ENCODE measurements around the gene PHGDH.

Gene PHGDH

GRCh38 chr1:119767486-119767885, 55.8 kb downstream of the PHGDH start:
- no peak for DNase-seq

DNA sequence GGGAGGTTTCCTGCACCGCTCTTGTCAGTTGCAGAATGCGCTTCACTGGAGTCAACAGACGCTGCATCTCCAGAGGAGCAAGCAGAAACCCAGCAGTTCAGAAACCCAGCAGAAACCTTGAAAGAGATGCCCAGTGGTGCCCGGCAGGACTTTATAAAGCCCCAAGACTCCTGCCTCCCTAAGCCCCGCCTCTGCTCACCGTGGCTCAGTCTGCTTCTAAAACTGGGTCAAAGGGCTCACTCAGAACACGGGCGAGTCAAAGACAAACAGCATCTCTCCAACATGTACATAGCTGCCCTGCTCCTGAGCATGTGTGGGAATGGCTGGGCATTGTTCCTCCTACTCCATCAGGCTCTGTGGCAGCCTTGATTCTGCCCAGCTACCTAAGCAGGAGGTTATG, 57.0 kb downstream of the PHGDH start, which contains the start of gene HMGCS2:
Gene HMGCS2, minus strand, starts transcription at position 128 of the 400 bp plus-strand sequence. Its CDS starts 61 bp downstream, at position 67.
- DNase-seq: no peak

DNA sequence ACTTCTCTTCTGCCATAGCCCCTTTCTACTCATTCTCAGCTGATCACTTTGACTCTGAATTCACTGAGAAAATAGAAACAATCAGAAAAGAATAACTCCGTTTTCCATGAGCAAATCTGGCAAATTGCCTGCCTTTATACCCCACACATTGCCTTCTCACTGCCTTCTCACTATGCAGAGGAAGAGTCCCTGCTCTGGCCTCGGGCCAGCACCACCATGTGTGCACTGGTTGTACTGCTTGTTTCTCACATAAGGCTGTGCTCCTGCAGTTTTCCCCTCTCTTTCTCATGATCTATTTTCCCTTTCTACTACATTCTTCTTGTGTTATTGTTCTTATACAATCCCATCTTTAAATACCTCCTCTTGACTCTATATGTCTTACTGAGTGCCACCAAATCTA, 59.3 kb downstream of the PHGDH start:
- no peak for DNase-seq

- no peak for DNase-seq
Measured at GRCh38 chr1:119771770-119772169, 60.0 kb downstream of the PHGDH start.

- DNase-seq: no peak
Measured at GRCh38 chr1:119772298-119772697, 60.6 kb downstream of the PHGDH start.

GRCh38 chr1:119773711-119774241, 62.0 kb downstream of the PHGDH start:
- DNase-seq: no peak

- no peak for DNase-seq
Measured at GRCh38 chr1:119774746-119775490, 63.2 kb downstream of the PHGDH start.

- DNase-seq: no peak
Measured at GRCh38 chr1:119778359-119778758, 66.6 kb downstream of the PHGDH start.

- no peak for DNase-seq
Measured at GRCh38 chr1:119778886-119779560, 67.3 kb downstream of the PHGDH start.

- no peak for DNase-seq
Measured at GRCh38 chr1:119779869-119780356, 68.2 kb downstream of the PHGDH start.

GRCh38 chr1:119781434-119782210, 69.9 kb downstream of the PHGDH start:
- peak; percentile 5 for DNase-seq

DNA sequence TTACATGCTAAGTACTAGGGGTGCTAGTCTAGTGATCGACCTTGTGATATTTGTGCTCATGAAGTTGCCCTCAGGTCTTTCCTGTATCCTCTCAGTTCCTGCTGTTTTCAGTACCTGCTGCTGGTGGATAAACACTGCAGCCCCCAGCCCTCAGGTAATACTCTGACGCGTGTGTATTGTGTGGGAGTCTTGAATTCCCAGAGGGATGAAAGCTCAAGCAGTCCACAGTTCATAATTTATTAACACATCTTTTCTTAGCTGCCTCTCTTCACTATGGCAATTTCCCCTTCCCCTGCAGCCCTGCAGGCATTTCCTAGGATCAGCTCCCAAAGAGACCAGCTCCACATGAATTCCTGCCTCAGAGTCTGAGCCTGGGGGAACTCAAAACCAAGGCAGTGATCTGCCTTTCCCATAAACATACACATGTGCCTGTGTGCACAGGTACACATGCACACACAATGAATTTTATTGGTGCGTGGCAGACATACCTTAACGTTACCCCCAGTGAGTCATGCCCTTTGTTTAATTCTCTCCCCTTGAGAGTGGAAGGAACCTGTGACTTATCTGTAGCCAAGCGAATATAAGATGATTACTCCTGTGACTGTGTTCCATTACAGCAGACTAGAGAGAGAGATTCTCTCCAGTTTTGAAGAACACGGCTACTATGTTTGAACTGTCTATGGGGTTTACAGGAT, 71.0 kb downstream of the PHGDH start:
- no peak for DNase-seq

DNA sequence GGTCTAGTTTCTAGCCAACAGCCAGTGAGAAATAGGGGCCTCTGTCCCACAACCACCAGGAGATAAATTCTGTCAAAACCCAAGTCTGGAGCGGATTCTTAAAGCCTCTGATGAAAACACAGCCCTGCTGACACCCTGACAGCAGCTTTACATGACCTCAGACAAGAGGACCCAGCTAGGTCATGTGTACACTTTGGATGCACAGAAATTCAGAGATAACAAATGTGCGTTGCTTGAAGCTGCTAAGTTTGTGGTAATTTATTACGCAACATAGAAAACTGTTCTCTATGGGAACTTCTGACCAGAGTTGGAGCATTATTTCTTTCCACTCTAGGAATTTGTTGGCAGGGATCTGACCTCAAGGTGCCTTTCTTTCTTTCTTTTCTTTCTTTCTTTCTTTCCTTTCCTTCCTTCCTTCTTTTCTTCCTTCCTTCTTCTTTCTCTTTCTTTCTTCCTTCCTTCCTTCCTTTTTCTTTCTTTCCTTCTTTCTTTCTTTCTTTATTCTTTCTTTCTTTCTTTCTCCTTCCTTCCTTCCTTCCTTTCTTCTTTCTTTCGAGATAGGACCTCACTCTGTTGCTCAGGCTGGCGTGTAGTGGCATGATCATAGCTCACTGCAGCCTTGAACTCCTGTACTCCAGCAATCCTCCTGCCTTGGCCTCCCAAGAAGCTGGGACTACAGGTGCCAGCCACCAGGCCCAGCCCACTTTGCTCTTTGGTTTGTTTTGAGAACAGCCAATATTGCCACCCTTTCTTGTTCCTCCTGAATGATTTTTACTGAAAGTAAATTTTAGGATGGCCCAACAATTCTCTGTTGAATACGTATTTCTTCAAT, 71.8 kb downstream of the PHGDH start:
- peak; percentile 88 for DNase-seq

- DNase-seq: peak; percentile 78
Measured at GRCh38 chr1:119784191-119784781, 72.6 kb downstream of the PHGDH start.

DNA sequence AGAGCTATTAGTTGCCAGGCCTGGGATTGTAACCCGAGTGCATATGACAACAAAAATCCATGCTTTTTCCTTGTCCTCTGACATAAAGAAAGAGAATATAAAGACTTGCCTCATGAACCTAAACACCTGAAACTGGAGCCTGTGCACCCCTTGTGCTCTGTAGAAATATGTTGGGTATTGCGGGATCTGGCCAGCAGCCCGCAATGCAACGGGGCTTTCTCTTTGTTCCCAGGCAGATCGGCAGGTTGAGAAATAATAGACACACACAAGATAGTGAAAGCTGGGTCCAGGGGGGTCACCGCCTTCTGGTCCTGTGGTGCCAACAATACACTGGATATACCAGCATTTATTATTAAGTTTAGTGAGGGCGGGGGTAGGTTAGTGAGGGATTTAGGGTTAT, 74.3 kb downstream of the PHGDH start:
- peak; percentile 41 for DNase-seq

DNA sequence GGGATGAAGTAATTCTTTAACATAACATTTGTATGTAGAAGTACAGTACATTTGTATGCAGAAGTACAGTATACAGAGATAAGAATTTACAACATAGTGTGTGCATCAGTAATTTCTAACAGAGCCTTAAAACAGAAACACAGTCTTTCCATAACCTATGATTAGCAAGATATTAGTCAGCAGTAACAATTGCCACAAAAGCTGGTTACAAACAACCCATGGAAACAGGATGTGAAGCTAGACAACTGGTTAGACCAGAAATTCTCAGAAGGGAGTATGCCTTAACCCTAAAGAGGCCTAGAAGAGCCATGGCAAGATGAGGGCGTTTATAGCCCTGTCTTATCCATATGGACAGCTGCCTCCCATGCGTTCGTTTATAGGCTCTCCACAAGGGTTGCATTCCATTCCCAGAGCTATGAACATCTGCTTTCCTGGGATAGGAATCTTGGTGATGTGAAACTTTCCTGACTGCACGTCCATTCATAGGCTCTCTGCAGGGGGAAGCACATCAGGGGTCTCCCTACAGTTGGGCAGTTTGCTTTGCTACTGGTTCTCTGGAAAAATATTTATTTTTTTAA, 74.8 kb downstream of the PHGDH start:
- DNase-seq: peak; percentile 88

- DNase-seq: peak; percentile 94
Measured at GRCh38 chr1:119787776-119788175, 76.0 kb downstream of the PHGDH start.

DNA sequence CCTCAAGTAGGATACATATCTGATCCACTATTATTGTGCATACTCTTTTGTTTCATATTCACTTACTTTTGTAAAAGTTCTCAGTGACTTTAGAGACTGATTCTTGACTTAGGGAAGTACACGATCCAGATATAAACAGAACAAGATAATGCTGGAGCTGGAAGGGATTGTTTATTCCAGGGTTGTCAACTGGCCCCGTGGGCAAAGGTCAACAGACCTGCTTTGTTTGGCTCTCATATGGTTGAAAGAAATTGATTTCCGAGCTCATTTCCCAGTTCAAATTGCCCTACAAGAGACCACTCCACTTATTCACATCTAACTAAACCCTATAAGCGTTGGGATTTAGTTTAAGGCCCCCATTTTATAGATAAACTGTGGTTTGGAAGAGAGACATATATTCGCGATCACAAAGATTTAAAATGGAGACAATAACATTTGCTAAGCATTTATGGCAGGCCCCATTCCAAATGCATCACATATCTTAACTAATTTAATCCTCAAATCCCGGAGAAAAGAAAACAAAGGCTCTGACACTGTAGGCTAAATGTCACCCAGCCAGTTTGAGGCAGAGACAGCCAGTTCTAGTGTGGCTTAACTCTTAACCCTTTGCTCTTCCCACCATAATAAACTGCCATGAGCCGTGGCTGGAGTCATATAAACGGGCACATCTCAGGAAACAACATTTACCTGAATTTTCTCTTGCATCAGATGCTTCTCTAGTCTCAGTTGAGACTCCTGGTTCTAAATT, 78.9 kb downstream of the PHGDH start:
- DNase-seq: no peak

DNA sequence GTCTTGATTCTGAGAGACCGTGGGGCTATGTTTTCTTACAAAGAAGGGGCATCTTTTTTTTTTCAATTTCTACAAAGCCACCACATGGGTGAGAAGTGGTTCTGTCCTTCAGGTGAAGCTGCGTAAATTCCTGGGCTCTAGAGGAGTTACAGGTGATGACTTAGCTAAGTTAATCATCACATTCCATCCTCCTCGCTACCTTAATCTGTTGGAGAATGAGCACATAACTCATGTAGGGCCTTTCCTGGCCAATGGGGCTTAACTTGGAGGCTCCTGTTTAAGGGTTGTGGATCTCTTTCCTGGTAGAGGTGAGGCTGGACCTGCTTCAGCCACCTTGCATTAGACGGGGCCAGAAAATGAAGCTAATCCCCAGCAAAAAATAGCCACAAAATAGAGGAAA, 79.6 kb downstream of the PHGDH start:
- DNase-seq: no peak

Measured in MV-4-11 (cell line).